Heart right ventricle (tissue), 16 donors: ENCODE data around the gene INPP5D. TPM values are rescaled to one million over a fixed set of nuclear protein-coding genes. Genes with fewer than 3 reads are reported as not detected.

ENCODE experiments used
- ATAC-seq, 8 donors: fragments of 200-7000 bp; cut with Tn5 transposase; one replicate each; pipeline ENCODE4 v1.9.1; 2020; ENCODE audit warnings: mild to moderate bottlenecking in 8 of 8, moderate library complexity in 8 of 8, moderate number of reproducible peaks in 1 of 8
- DNase-seq, 2 donors: peaks; one replicate each; pipeline ENCODE4 v3.0.0-alpha.2; 2020
- H3K27ac ChIP-seq, 10 donors: fragments of 200-600 bp; sonication (generic) in 2 of 10; one replicate each; pipeline versions ENCODE4 v1.5.0 to v1.8.0; 2020 to 2022; ENCODE audit warnings: mild to moderate bottlenecking in 3 of 10
- H3K27me3 ChIP-seq, 7 donors: fragments of 200-600 bp; one replicate each; pipeline ENCODE4 v1.8.0; 2021 to 2022; ENCODE audit warnings: mild to moderate bottlenecking in 2 of 7
- H3K36me3 ChIP-seq, 9 donors: fragments of 200-600 bp; sonication (generic) in 1 of 9; one replicate each; pipeline versions ENCODE4 v1.5.0 to v1.8.0; 2020 to 2022; ENCODE audit warnings: mild to moderate bottlenecking in 2 of 9
- H3K4me1 ChIP-seq, 9 donors: fragments of 200-600 bp; sonication (generic) in 1 of 9; one replicate each; pipeline versions ENCODE4 v1.5.0 to v1.8.0; 2020 to 2022; ENCODE audit warnings: mild to moderate bottlenecking in 4 of 9
- H3K4me3 ChIP-seq, 10 donors: fragments of 200-600 bp; sonication (generic) in 2 of 10; one replicate each; pipeline versions ENCODE4 v1.5.0 to v1.8.0; 2020 to 2022; ENCODE audit warnings: mild to moderate bottlenecking in 7 of 10, moderate library complexity in 2 of 10
- H3K9me3 ChIP-seq, 11 donors: fragments of 200-600 bp in 10 of 11; sonication (generic) in 2 of 11; one replicate each; pipeline versions ENCODE4 v1.5.0 to v1.8.0; 2013 to 2022; ENCODE audit warnings: mild to moderate bottlenecking in 2 of 11, control low read depth in 1 of 11, moderate library complexity in 1 of 11
- WGBS, 2 donors: extraction: QIAGEN DNeasy Blood & Tissue Kit; methylation state at CpG; one replicate each; pipeline ENCODE4 v1.1.7; 2013; ENCODE audit warnings: inconsistent platforms in 1 of 2; 5-methylcytosine and 5-hydroxymethylcytosine counted together
- intact Hi-C, 10 donors: fragments of 100-400 bp; cut with DNase I; formaldehyde crosslinking; loops; one replicate each; pipeline versions ENCODE4 v1.11.1 to v1.14.2; 2022
- polyA plus RNA-seq, 2 donors: library from polyadenylated mRNA; stranded (reverse); fragments of 200-250 nt; gene quantifications; one replicate each; pipeline ENCODE4 v1.2.3, GENCODE V29; 2013
- total RNA-seq, 10 donors: library from RNA; stranded (reverse); fragmentation: NEBNext Ultra II Directional in 3 of 10; extraction: Animal tissue kit (Norgen Biotek cat#: 25700) in 3 of 10; gene quantifications; one replicate each; pipeline versions ENCODE4 v1.2.1 to v1.2.4, GENCODE V29; 2021 to 2023
- TF ChIP-seq, protein P1 (sequence below), 9 donors: fragments of 200-600 bp; sonication (generic) in 2 of 9; IDR thresholded peaks; one replicate each; pipeline versions ENCODE4 v1.5.0 to v1.8.0; 2021 to 2022; ENCODE audit warnings: antibody characterized with exemption in 9 of 9, mild to moderate bottlenecking in 5 of 9, moderate library complexity in 1 of 9
- donor health status: Arrhythmogenic right ventricular cardiomyopathy.
- donor health status: ischemic (EF 13 %, LVEDD 7.1; RV severe dilation, severe dysfunction).
- donor health status: healthy with polysubstance abuse.
- donor health status: DM: no; HTN: yes; CAD: no.
- donor health status: DM: no; HTN: no; CAD: no.
- donor health status: ischemic (EF 25% LVEDD 6.9; RV normal size, moderate dysfunction).
- donor health status: ischemic (EF 25% LVEDD 5.7; RV mildly dilated, moderate dysfunction).
- donor health status: healthy.
- donor health status: DM: yes; HTN: yes; CAD: no.
- donor health status: Ischemic cardiomyopathy.
- donor health status: ischemic (EF 35%, LVEDD 5.7; RV mildly dilated, moderate dysfunction).
- donor health status: nonischemic (EF 11% LVEDD 7.7; RV severe dilation, severe dysfunction).
- donor health status: DM: yes; HTN: yes; CAD: no.
- donor health status: PGD.
- donor health status: ischemic (EF 29% LVEDD 5.4; RV normal size, mild dysfunction).
- donor health status: nonischemic (EF 23%, LVEDD 6.1; RV moderate dilation, normal function).

Gene INPP5D
- total and polyA plus RNA-seq, 12 donors: 2.9 to 17.2 (median 5.7) TPM

DNA sequence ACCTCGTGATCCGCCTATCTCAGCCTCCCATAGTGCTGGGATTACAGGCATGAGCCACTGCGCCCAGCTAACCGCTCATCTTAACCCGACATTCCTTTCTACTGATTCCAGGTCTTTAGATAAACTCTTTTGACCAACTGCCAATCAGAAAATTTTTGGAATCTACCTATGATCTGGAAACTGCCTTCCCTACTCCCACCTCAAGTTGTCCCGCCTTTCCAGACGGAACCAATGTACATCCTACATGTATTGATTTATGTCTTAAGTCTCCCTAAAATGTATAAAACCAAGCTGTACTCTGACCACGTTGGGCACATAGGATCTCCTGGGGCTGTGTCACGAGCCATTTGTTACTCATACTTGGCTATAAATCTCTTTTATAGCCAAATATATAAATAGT is 30.8 kb upstream of the INPP5D start:
- WGBS, 2 donors: 93 to 95% methylated on average over 9 of the region's 9 CpGs
- no peaks in the 10 kb centered on the region for H3K36me3 ChIP-seq
- peaks cover 0 to 3% (median 0%) of the 10 kb centered on the region in 7 donors for H3K27me3 ChIP-seq
- no peak for ATAC-seq
- intact Hi-C loops: no loop called here
- H3K4me3 ChIP-seq: no peak overlapping the region
- no peaks in the 10 kb centered on the region for H3K9me3 ChIP-seq
- no peak for DNase-seq
- TF ChIP-seq, protein P1, sequence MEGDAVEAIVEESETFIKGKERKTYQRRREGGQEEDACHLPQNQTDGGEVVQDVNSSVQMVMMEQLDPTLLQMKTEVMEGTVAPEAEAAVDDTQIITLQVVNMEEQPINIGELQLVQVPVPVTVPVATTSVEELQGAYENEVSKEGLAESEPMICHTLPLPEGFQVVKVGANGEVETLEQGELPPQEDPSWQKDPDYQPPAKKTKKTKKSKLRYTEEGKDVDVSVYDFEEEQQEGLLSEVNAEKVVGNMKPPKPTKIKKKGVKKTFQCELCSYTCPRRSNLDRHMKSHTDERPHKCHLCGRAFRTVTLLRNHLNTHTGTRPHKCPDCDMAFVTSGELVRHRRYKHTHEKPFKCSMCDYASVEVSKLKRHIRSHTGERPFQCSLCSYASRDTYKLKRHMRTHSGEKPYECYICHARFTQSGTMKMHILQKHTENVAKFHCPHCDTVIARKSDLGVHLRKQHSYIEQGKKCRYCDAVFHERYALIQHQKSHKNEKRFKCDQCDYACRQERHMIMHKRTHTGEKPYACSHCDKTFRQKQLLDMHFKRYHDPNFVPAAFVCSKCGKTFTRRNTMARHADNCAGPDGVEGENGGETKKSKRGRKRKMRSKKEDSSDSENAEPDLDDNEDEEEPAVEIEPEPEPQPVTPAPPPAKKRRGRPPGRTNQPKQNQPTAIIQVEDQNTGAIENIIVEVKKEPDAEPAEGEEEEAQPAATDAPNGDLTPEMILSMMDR (IDR thresholded peaks at IDR 0.05): peak in 1 of 9 donors; percentile 7
- H3K4me1 ChIP-seq: no peaks in the 10 kb centered on the region
- H3K27ac ChIP-seq: no peak overlapping the region

DNA sequence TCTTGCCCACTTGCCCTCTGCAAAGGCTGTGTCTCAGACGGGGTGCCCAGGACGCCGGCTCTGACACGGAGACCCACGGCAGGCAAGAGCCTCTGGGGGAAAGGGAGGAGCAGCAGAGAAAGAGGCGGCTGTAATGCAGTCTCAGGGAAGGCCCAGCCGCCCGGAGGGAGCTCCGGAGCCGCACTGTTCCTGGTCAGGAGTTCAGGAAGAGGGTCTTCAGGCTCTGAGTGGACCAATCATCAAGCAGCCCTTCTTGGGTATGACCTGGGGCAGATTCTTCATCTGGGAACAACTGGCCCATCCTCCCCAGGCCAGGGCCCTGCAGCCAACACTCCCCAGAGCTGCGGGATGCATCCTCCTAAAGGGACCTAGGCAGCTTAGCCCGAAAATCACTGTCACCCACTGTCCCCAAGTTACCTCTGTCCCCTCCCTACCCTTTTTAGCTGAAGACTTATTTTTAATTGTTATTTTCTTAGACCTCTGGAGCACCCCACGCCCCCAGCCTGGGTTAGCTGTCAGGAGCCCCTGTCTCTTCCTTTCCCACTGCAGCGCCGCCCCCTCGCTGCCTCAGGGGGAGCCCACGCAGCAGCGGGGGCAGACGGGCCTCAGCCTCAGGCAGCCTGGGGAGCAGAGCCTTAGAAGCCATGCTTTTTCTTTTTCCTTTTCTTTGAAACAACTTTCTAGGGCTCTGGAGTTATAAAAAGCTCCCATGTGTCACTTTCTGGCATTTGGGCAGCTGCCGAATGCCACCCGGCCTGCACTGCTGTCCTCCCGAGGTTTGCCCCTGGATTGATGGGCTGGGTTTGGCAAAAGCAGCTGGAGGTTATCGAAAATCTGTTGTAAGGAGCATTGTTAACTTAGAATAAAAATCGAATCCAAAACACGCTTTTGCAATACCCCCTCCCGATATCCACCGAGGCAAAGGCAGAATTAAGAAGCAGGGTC is 28.3 kb upstream of the INPP5D start:
- intact Hi-C loops: loop anchor here in 1 of 10 donors (10.0 kb wide), 1 partner anchor 177 kb away; no protein-coding TSS in a partner anchor
- 80 to 81% methylated on average over 27 of the region's 27 CpGs for WGBS, 2 donors
- no peak for DNase-seq
- Histone ChIP-seq H3K4me1 (no peaks in the 10 kb centered on the region), H3K9me3 (no peaks in the 10 kb centered on the region), H3K4me3 (no peak overlapping the region), H3K27ac (no peak overlapping the region), H3K27me3 (no peaks in the 10 kb centered on the region), H3K36me3 (no peaks in the 10 kb centered on the region)
- TF ChIP-seq, protein P1 (IDR thresholded peaks at IDR 0.05): no peak
- no peak for ATAC-seq

DNA sequence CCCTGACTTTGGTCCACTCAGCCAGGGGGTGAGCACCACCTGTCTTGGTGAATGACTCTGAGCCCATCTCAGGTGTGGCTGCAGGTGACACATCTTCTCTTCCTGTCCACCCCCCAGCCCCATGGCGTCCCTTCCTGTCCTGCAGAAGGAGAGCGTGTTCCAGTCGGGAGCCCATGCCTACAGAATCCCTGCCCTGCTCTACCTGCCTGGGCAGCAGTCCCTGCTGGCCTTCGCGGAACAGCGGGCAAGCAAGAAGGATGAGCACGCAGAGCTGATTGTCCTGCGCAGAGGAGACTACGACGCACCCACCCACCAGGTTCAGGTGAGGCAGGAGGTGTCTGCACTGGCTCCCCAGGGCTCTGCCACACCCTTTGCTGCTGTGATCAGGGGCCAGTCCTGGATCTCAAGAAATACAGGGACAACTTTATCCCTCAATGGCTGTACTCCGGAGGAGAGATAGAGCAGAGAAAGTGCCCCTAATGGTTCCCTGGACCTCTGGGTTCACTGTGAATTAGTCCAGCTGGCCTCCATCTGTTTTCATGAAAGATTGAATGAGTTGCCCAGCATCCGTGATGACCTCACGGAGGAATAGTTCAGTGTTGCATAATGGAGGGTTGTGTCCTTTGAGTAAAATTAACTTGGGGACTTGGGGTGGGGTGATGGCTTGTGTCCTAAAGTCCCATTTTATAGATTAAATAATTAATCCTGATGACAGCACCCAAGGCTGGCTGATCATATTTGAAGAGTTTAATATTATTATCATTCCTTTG is 27.4 kb upstream of the INPP5D start, which contains the start of gene NEU2:
NEU2 (plus strand) TSS at position 122 of the 770 bp plus-strand sequence; CDS start at position 122, 0 bp downstream.
- ATAC-seq (no peak), DNase-seq (no peak)
- Histone ChIP-seq H3K9me3 (no peaks in the 10 kb centered on the region), H3K4me3 (no peak within 1 kb of the TSS), H3K27me3 (no peaks in the 10 kb centered on the region), H3K36me3 (no peaks in the 10 kb centered on the region), H3K27ac (no peak within 1 kb of the TSS), H3K4me1 (no peaks in the 10 kb centered on the region)
- TF ChIP-seq, protein P1 (IDR thresholded peaks at IDR 0.05): no peak
- WGBS, 2 donors: 89 to 93% methylated on average over 13 of the region's 13 CpGs
- intact Hi-C loops: loop anchor here in 1 of 10 donors (10.0 kb wide), 1 partner anchor 178 kb away; no protein-coding TSS in a partner anchor

DNA sequence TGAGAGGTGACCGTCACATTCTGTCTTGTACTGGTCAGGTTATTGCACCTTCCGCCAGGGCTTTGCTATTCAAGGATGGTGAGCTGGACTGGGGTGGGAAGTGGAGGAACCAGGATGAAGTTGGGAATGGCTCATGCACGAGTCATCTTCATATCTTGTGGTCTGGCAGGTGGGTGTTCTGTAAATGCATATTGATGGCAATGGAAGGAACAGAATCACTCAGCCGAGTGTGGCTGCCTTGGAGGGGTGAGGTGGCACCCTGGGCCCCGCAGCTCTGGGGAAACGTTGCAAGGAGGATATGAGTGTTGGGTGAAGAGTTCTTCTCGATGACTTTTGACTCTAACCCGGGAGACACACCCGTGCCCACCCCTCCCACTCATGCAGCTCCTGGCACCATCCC is 26.5 kb upstream of the INPP5D start:
- TF ChIP-seq, protein P1 (IDR thresholded peaks at IDR 0.05): no peak
- H3K36me3 ChIP-seq: no peaks in the 10 kb centered on the region
- 85 to 87% methylated on average over 9 of the region's 9 CpGs for WGBS, 2 donors
- H3K27me3 ChIP-seq: no peaks in the 10 kb centered on the region
- no peaks in the 10 kb centered on the region for H3K4me1 ChIP-seq
- ATAC-seq: no peak
- intact Hi-C loops: loop anchor here in 1 of 10 donors (10.0 kb wide), 1 partner anchor 179 kb away; no protein-coding TSS in a partner anchor
- no peaks in the 10 kb centered on the region for H3K9me3 ChIP-seq
- H3K27ac ChIP-seq: no peak overlapping the region
- DNase-seq: no peak
- no peak overlapping the region for H3K4me3 ChIP-seq
